ENCODE data around the gene MAGI2.

The MAGI2 gene

GRCh38 chr7:78967046-78967445 is 486.4 kb downstream of the MAGI2 start:
- no peak for TF ChIP-seq ZNF274 (IDR thresholded peaks at IDR 0.05; ENCODE audit: low read depth, low read length)
- H3K4me3 ChIP-seq (ENCODE audit: low read length) = no peak overlapping the region

GRCh38 chr7:78959477-78959876 is 494.0 kb downstream of the MAGI2 start:
- TF ChIP-seq ZNF274 (IDR thresholded peaks at IDR 0.05; ENCODE audit: low read depth, low read length) = no peak

GRCh38 chr7:78955329-78955728 is 498.1 kb downstream of the MAGI2 start:
- no peak for TF ChIP-seq ZNF274 (IDR thresholded peaks at IDR 0.05; ENCODE audit: low read depth, low read length)
- H3K4me3 ChIP-seq (ENCODE audit: low read length) = no peak overlapping the region

More at GRCh38 chr7:78959477-78959876, 494.0 kb downstream of the MAGI2 start:
- no peak overlapping the region for H3K4me3 ChIP-seq (ENCODE audit: low read length)

GRCh38 chr7:78953726-78954363 is 499.6 kb downstream of the MAGI2 start:
- H3K4me3 ChIP-seq (ENCODE audit: low read length) = no peak overlapping the region
- no peak for TF ChIP-seq ZNF274 (IDR thresholded peaks at IDR 0.05; ENCODE audit: low read depth, low read length)

- no peak for TF ChIP-seq ZNF274 (IDR thresholded peaks at IDR 0.05; ENCODE audit: low read depth, low read length)
Measured at GRCh38 chr7:78953090-78953489, 500.4 kb downstream of the MAGI2 start.

GRCh38 chr7:78939669-78940068 is 513.8 kb downstream of the MAGI2 start:
- no peak for TF ChIP-seq ZNF274 (IDR thresholded peaks at IDR 0.05; ENCODE audit: low read depth, low read length)

More at GRCh38 chr7:78953090-78953489, 500.4 kb downstream of the MAGI2 start:
- no peak overlapping the region for H3K4me3 ChIP-seq (ENCODE audit: low read length)

GRCh38 chr7:78924581-78924980 is 528.9 kb downstream of the MAGI2 start:
- no peak overlapping the region for H3K4me3 ChIP-seq (ENCODE audit: low read length)
- TF ChIP-seq ZNF274 (IDR thresholded peaks at IDR 0.05; ENCODE audit: low read depth, low read length) = no peak

More at GRCh38 chr7:78939669-78940068, 513.8 kb downstream of the MAGI2 start:
- H3K4me3 ChIP-seq (ENCODE audit: low read length) = no peak overlapping the region

- no peak overlapping the region for H3K4me3 ChIP-seq (ENCODE audit: low read length)
- TF ChIP-seq ZNF274 (IDR thresholded peaks at IDR 0.05; ENCODE audit: low read depth, low read length) = no peak
Measured at GRCh38 chr7:78912781-78913180, 540.7 kb downstream of the MAGI2 start.

GRCh38 chr7:78906735-78907134 is 546.7 kb downstream of the MAGI2 start:
- TF ChIP-seq ZNF274 (IDR thresholded peaks at IDR 0.05; ENCODE audit: low read depth, low read length) = no peak
- no peak overlapping the region for H3K4me3 ChIP-seq (ENCODE audit: low read length)

- no peak for TF ChIP-seq ZNF274 (IDR thresholded peaks at IDR 0.05; ENCODE audit: low read depth, low read length)
- H3K4me3 ChIP-seq (ENCODE audit: low read length) = no peak overlapping the region
Measured at GRCh38 chr7:78905436-78905835, 548.0 kb downstream of the MAGI2 start.

- TF ChIP-seq ZNF274 (IDR thresholded peaks at IDR 0.05; ENCODE audit: low read depth, low read length) = no peak
- H3K4me3 ChIP-seq (ENCODE audit: low read length) = no peak overlapping the region
Measured at GRCh38 chr7:78904983-78905382, 548.5 kb downstream of the MAGI2 start.

- TF ChIP-seq ZNF274 (IDR thresholded peaks at IDR 0.05; ENCODE audit: low read depth, low read length) = no peak
Measured at GRCh38 chr7:78901566-78901965, 551.9 kb downstream of the MAGI2 start.

GRCh38 chr7:78900806-78901205 is 552.7 kb downstream of the MAGI2 start:
- no peak for TF ChIP-seq ZNF274 (IDR thresholded peaks at IDR 0.05; ENCODE audit: low read depth, low read length)
- no peak overlapping the region for H3K4me3 ChIP-seq (ENCODE audit: low read length)

More at GRCh38 chr7:78901566-78901965, 551.9 kb downstream of the MAGI2 start:
- H3K4me3 ChIP-seq (ENCODE audit: low read length) = no peak overlapping the region

GRCh38 chr7:78895393-78895792 is 558.1 kb downstream of the MAGI2 start:
- TF ChIP-seq ZNF274 (IDR thresholded peaks at IDR 0.05; ENCODE audit: low read depth, low read length) = no peak
- no peak overlapping the region for H3K4me3 ChIP-seq (ENCODE audit: low read length)

- no peak overlapping the region for H3K4me3 ChIP-seq (ENCODE audit: low read length)
- no peak for TF ChIP-seq ZNF274 (IDR thresholded peaks at IDR 0.05; ENCODE audit: low read depth, low read length)
Measured at GRCh38 chr7:78879206-78879605, 574.3 kb downstream of the MAGI2 start.

- TF ChIP-seq ZNF274 (IDR thresholded peaks at IDR 0.05; ENCODE audit: low read depth, low read length) = no peak
- no peak overlapping the region for H3K4me3 ChIP-seq (ENCODE audit: low read length)
Measured at GRCh38 chr7:78873117-78873516, 580.4 kb downstream of the MAGI2 start.
